H1 (cell line): ENCODE measurements around the gene HIPK2. TPM values are rescaled to one million over a fixed set of nuclear protein-coding genes. Genes with fewer than 3 reads are reported as not detected.

Experiments
- CTCF ChIA-PET: fragments of 300-600 bp; sonication (Branson Sonifier 250); formaldehyde crosslinking; loops from one replicate; lab custom pipeline; 2021; ENCODE audit not compliant: partially characterized antibody; lab: Charles Lee
- POLR2A ChIA-PET: fragments of 300-600 bp; sonication (Branson Sonifier 250); formaldehyde crosslinking; loops from one replicate; lab custom pipeline; 2021; ENCODE audit warnings: inconsistent platforms; ENCODE audit not compliant: partially characterized antibody; lab: Charles Lee
- DNase-seq, 2 experiments: peaks; one replicate each; pipeline versions ENCODE4 v3.0.0 to v3.0.0-alpha.2; 2010 to 2022; ENCODE audit warnings: low spot score in 2 of 2, low read depth in 1 of 2, mixed read lengths in 1 of 2
- FAIRE-seq: peaks from 2 replicates; lab custom pipeline; 2011; peaks lifted over from hg19 to GRCh38; lab: Jason Lieb, UNC
- H2AFZ ChIP-seq: 2 replicates; pipeline ENCODE4 v1.8.1; 2012; ENCODE audit warnings: low read length, inconsistent platforms
- H2AK5ac ChIP-seq: 2 replicates; pipeline ENCODE4 v1.6.1; 2013; ENCODE audit warnings: low read depth, low read length
- H2BK120ac ChIP-seq: replicated peaks from 2 replicates; pipeline ENCODE3; 2013; ENCODE audit warnings: low read depth, low read length, inconsistent platforms
- H2BK12ac ChIP-seq: 2 replicates; pipeline ENCODE4 v1.6.1; 2013; ENCODE audit warnings: low read depth, low read length
- H2BK15ac ChIP-seq: 2 replicates; pipeline ENCODE4 v1.6.1; 2013; ENCODE audit warnings: low read length
- H2BK20ac ChIP-seq: 2 replicates; pipeline ENCODE4 v1.6.1; 2013; ENCODE audit warnings: low read length
- H2BK5ac ChIP-seq: 2 replicates; pipeline ENCODE4 v1.6.1; 2013; ENCODE audit warnings: low read depth, low read length
- H3K14ac ChIP-seq: 2 replicates; pipeline ENCODE4 v1.6.1; 2013; ENCODE audit warnings: inconsistent platforms; ENCODE audit not compliant: insufficient read length
- H3K18ac ChIP-seq: 2 replicates; pipeline ENCODE4 v1.6.1; 2013; ENCODE audit warnings: low read length; ENCODE audit errors: extremely low read depth
- H3K23ac ChIP-seq: 2 replicates; pipeline ENCODE4 v1.6.1; 2013; ENCODE audit warnings: inconsistent platforms; ENCODE audit not compliant: insufficient read length
- H3K23me2 ChIP-seq: 2 replicates; pipeline ENCODE4 v1.6.1; 2013; ENCODE audit warnings: low read depth, low read length
- H3K27ac ChIP-seq: 2 replicates; pipeline ENCODE4 v1.6.1; 2011; ENCODE audit warnings: low read depth, low read length, inconsistent platforms
- H3K27me3 ChIP-seq, 4 experiments: replicated peaks in 1 of 4; 1 replicate in 1 of 4; 2 replicates in 3 of 4; pipeline versions ENCODE4 v1.6.1 to v1.8.1; 2011 to 2013; ENCODE audit warnings: low read length in 3 of 4, mild to moderate bottlenecking in 3 of 4, inconsistent platforms in 2 of 4, mixed read lengths in 2 of 4, moderate library complexity in 1 of 4; ENCODE audit not compliant: control insufficient read depth in 3 of 4, insufficient read depth in 3 of 4; ENCODE audit errors: extremely low read depth in 1 of 4
- H3K36me3 ChIP-seq, 4 experiments: 2 replicates each; pipeline versions ENCODE4 v1.6.1 to v1.8.1; 2011 to 2013; ENCODE audit warnings: mild to moderate bottlenecking in 4 of 4, low read length in 3 of 4, moderate library complexity in 2 of 4, control low read depth in 1 of 4, inconsistent platforms in 1 of 4; ENCODE audit not compliant: insufficient read depth in 4 of 4, control insufficient read depth in 2 of 4
- H3K4ac ChIP-seq: replicated peaks from 2 replicates; pipeline ENCODE3; 2013; ENCODE audit warnings: low read length, low read depth, mixed read lengths, inconsistent platforms; ENCODE audit not compliant: insufficient read length
- H3K4me1 ChIP-seq, 4 experiments: replicated peaks in 1 of 4; 1 replicate in 1 of 4; 2 replicates in 3 of 4; pipeline versions ENCODE4 v1.6.1 to v1.8.1; 2011 to 2013; ENCODE audit warnings: low read length in 3 of 4, inconsistent platforms in 2 of 4, mixed read lengths in 1 of 4; ENCODE audit not compliant: insufficient read depth in 4 of 4, control insufficient read depth in 3 of 4
- H3K4me2 ChIP-seq, 2 experiments: 2 replicates each; pipeline versions ENCODE4 v1.6.1 to v1.8.1; 2011 to 2013; ENCODE audit warnings: low read depth in 2 of 2, low read length in 2 of 2, control low read depth in 1 of 2, inconsistent platforms in 1 of 2, mild to moderate bottlenecking in 1 of 2; ENCODE audit not compliant: insufficient read depth in 1 of 2
- H3K4me3 ChIP-seq, 4 experiments: fragments of 200-600, 300-600 bp in 1 of 4; sonication (generic), shearing (Covaris generic), sonication (Bioruptor Twin) in 1 of 4; 2 replicates each; pipeline versions ENCODE4 v1.5.1 to v1.8.1; 2011 to 2016; ENCODE audit warnings: low read length in 4 of 4, low read depth in 3 of 4, control low read depth in 2 of 4, inconsistent platforms in 2 of 4, mild to moderate bottlenecking in 2 of 4, mixed read lengths in 1 of 4, moderate library complexity in 1 of 4; ENCODE audit not compliant: insufficient read depth in 2 of 4; ENCODE audit errors: extremely low read depth in 1 of 4
- H3K56ac ChIP-seq: replicated peaks from 2 replicates; pipeline ENCODE3; 2013; ENCODE audit warnings: low read depth, mild to moderate bottlenecking, mixed read lengths, low read length, inconsistent platforms; ENCODE audit not compliant: insufficient read length
- H3K79me1 ChIP-seq: 2 replicates; pipeline ENCODE4 v1.6.1; 2013; ENCODE audit warnings: low read depth, low read length, control low read depth
- H3K79me2 ChIP-seq, 2 experiments: 2 replicates each; pipeline versions ENCODE4 v1.6.1 to v1.8.1; 2012 to 2013; ENCODE audit warnings: low read length in 2 of 2, mild to moderate bottlenecking in 2 of 2, inconsistent platforms in 1 of 2; ENCODE audit not compliant: insufficient read depth in 2 of 2, control insufficient read depth in 1 of 2
- H3K9ac ChIP-seq, 4 experiments: replicated peaks in 1 of 4; 1 replicate in 1 of 4; 2 replicates in 3 of 4; pipeline versions ENCODE4 v1.6.1 to v1.8.1; 2011 to 2013; ENCODE audit warnings: low read depth in 3 of 4, low read length in 3 of 4, control low read depth in 2 of 4, mild to moderate bottlenecking in 2 of 4, moderate library complexity in 2 of 4, inconsistent platforms in 1 of 4; ENCODE audit errors: extremely low read depth in 1 of 4
- H3K9me3 ChIP-seq, 2 experiments: 2 replicates each; pipeline versions ENCODE4 v1.6.1 to v1.8.1; 2012 to 2013; ENCODE audit warnings: mild to moderate bottlenecking in 2 of 2, moderate library complexity in 2 of 2, control low read depth in 1 of 2, inconsistent platforms in 1 of 2, low read depth in 1 of 2, low read length in 1 of 2, mixed read lengths in 1 of 2; ENCODE audit not compliant: insufficient read depth in 2 of 2
- H4K20me1 ChIP-seq, 2 experiments: replicated peaks in 1 of 2; 2 replicates each; pipeline versions ENCODE3 to v1.8.1; 2011 to 2013; ENCODE audit warnings: inconsistent platforms in 2 of 2, low read length in 2 of 2, mild to moderate bottlenecking in 1 of 2; ENCODE audit not compliant: insufficient read depth in 2 of 2, control insufficient read depth in 1 of 2
- H4K5ac ChIP-seq: 2 replicates; pipeline ENCODE4 v1.6.1; 2013; ENCODE audit warnings: low read length, low read depth, mixed read lengths, inconsistent platforms; ENCODE audit not compliant: insufficient read length
- H4K8ac ChIP-seq: 2 replicates; pipeline ENCODE4 v1.8.0; 2013; ENCODE audit warnings: mild to moderate bottlenecking, moderate library complexity, low read length, inconsistent platforms; ENCODE audit not compliant: insufficient read depth; ENCODE audit errors: extremely low read depth
- H4K91ac ChIP-seq: replicated peaks from 2 replicates; pipeline ENCODE3; 2013; ENCODE audit warnings: low read length, mixed read lengths, inconsistent platforms; ENCODE audit not compliant: insufficient read length
- WGBS, 2 experiments: shearing (Covaris generic) in 1 of 2; methylation state at CpG; one replicate each; pipeline versions ENCODE4 v1.1.6 to v1.1.7; 2013 to 2015; ENCODE audit warnings: low lambda C conversion rate in 2 of 2, mixed read lengths in 2 of 2, inconsistent platforms in 1 of 2, low coverage in 1 of 2, missing lambda C conversion rate in 1 of 2; ENCODE audit not compliant: insufficient replicate concordance in 2 of 2, insufficient coverage in 1 of 2, insufficient read length in 1 of 2; ENCODE audit errors: extremely low coverage in 1 of 2, missing lambda C conversion rate in 1 of 2; 5-methylcytosine and 5-hydroxymethylcytosine counted together
- polyA plus RNA-seq, 7 experiments: library from polyadenylated mRNA; depleted of rRNA in 3 of 7; stranded (reverse) in 5 of 7; unstranded in 2 of 7; fragments of >200 nt in 5 of 7; fragments of 200-250 nt in 2 of 7; gene quantifications; 1 replicate in 5 of 7; 2 replicates in 1 of 7; 4 replicates in 1 of 7; pipeline versions ENCODE4 v1.2.1 to v1.2.3, GENCODE V29; 2011 to 2013; ENCODE audit warnings: missing spikeins in 2 of 7, mixed read lengths in 2 of 7
- total RNA-seq: library from RNA; stranded (reverse); fragmentation: NEBNext Ultra II Directional; extraction: Animal tissue kit (Norgen Biotek cat#: 25700); gene quantifications from 2 replicates; pipeline ENCODE4 v1.2.1, GENCODE V29; 2021

Gene HIPK2
- total and polyA plus RNA-seq, 2 of the 8 experiments (the other 6 are each of a cell fraction or from before 2014, with no cell fraction given) = 8.3 to 24.3 TPM

GRCh38 chr7:139741789-139742344 is 35.9 kb downstream of the HIPK2 start:
- 82% methylated on average over 6 of the region's 6 CpGs; no CpG with 5 or more reads in 1 of the 2 experiments for WGBS, 2 experiments
- no peak overlapping the region for H4K8ac ChIP-seq
- no peak overlapping the region for H3K9ac ChIP-seq
- H3K14ac ChIP-seq = no peak overlapping the region
- H2BK5ac ChIP-seq = no peak overlapping the region
- ChIA-PET CTCF (interaction anchor here (1.1 to 1.9 kb wide), 3 partner anchors 11 to 120 kb away, joined by 3 to 10 read pairs (median 3); no protein-coding TSS in a partner anchor), POLR2A (no interaction called here)
- H3K23ac ChIP-seq = no peak overlapping the region
- no peak overlapping the region for H3K27ac ChIP-seq
- no peak overlapping the region for H4K91ac ChIP-seq
- H3K79me1 ChIP-seq = peaks cover 6% of the 10 kb centered on the region; the same call in 1 of the 2 replicates
- no peak overlapping the region for H2BK15ac ChIP-seq
- H3K56ac ChIP-seq = no peak overlapping the region
- H3K18ac ChIP-seq = no peak overlapping the region
- H3K4me2 ChIP-seq = no peak overlapping the region
- no peak for FAIRE-seq
- no peaks in the 10 kb centered on the region for H3K36me3 ChIP-seq
- peaks cover 0 to 12% (median 6%) of the 10 kb centered on the region in 4 experiments for H3K4me1 ChIP-seq
- H3K27me3 ChIP-seq = no peaks in the 10 kb centered on the region
- peaks cover 1 to 6% of the 10 kb centered on the region in 2 experiments for H4K20me1 ChIP-seq
- H3K79me2 ChIP-seq = peaks cover 0 to 3% of the 10 kb centered on the region in 2 experiments; a peak in 1 of 4 replicates
- H3K23me2 ChIP-seq = no peaks in the 10 kb centered on the region
- no peak overlapping the region for H2AFZ ChIP-seq
- no peak overlapping the region for H4K5ac ChIP-seq
- no peaks in the 10 kb centered on the region for H3K9me3 ChIP-seq
- H2BK12ac ChIP-seq = no peak overlapping the region
- H3K4ac ChIP-seq = no peak overlapping the region
- H2BK20ac ChIP-seq = no peak overlapping the region
- DNase-seq = no peak
- H2BK120ac ChIP-seq = no peak overlapping the region
- no peak overlapping the region for H2AK5ac ChIP-seq
- H3K4me3 ChIP-seq = no peak overlapping the region
